Stimulated activated CD4-positive, alpha-beta T cell treated with anti-CD3 and anti-CD28 coated beads, Interleukin-4, amount 100 ng/mL, for 1 hour (primary cell): ENCODE data around the gene FXYD6.
A peak's percentile ranks its signal among the peaks of the same experiment; 100 is the strongest.

Source experiments
- DNase-seq: peaks from one replicate; pipeline ENCODE4 v3.0.0-alpha.2; 2020

FXYD6 gene

DNA sequence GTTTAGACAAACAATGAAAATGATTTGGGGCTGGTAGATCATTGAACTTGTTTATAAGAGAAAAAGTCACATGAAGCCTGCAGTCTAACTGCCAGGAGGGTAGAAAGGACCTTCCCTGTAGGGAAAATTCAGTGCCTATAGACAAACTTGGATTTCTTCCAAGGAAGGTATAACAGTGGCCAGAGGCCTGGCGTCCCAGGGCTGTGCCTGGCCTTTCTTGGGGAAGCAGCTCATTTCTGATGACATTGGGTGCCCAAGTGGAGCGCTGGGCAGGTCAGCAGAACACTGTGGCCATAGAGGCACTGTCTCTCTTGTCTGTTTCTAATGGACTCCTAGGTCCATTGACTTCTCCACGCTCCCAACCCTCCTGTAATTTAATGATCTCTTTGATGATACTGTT is 6.6 kb upstream of the FXYD6 start:
- DNase-seq: no peak

DNA sequence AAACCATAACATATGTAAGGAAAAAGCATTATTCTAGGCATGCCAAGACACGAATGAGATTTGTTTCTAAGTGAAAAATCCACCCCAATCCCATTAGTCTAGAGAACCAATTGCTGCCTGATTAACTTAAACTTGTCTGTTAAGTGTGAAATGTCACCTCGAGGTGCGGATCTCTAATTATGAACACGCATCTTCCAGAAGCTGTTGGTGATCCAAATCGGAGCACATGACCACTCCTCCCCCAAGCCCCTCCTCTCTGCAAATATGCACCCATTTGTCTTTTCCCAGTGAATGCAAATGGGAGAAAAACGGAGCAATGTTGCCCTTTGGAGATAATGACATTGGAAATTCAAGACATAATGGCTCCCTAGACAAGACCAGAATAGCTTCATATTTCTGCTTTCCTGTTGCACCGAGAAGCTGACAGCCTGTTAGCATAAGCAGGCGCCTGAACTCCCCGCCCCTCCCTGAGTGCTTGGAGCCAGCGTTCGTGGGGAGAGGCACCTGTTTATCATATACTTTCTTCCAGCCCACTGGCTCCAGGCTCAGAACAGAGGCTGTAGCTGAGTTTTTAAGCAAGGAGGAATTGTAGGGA is 6.0 kb upstream of the FXYD6 start:
- DNase-seq: no peak

DNA sequence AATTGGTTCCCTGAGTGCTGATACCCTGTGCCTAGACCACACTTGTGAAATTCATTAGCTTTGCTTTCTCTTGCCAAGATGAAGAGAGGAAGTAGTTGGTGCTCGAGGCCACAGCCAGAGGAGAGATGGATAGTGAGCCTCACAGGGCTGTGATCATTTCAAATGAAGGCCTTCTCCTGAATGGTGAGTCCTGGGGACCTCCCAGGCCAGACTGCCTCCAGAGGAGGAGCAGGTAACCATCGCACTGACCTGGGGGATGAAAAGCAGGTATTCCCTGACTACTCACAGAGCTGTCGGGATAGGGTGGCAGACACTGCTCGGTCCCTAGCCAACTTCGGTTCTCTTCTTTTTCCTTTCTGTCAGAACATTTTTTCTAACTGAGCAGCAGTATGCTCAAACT is 4.8 kb upstream of the FXYD6 start:
- no peak for DNase-seq

DNA sequence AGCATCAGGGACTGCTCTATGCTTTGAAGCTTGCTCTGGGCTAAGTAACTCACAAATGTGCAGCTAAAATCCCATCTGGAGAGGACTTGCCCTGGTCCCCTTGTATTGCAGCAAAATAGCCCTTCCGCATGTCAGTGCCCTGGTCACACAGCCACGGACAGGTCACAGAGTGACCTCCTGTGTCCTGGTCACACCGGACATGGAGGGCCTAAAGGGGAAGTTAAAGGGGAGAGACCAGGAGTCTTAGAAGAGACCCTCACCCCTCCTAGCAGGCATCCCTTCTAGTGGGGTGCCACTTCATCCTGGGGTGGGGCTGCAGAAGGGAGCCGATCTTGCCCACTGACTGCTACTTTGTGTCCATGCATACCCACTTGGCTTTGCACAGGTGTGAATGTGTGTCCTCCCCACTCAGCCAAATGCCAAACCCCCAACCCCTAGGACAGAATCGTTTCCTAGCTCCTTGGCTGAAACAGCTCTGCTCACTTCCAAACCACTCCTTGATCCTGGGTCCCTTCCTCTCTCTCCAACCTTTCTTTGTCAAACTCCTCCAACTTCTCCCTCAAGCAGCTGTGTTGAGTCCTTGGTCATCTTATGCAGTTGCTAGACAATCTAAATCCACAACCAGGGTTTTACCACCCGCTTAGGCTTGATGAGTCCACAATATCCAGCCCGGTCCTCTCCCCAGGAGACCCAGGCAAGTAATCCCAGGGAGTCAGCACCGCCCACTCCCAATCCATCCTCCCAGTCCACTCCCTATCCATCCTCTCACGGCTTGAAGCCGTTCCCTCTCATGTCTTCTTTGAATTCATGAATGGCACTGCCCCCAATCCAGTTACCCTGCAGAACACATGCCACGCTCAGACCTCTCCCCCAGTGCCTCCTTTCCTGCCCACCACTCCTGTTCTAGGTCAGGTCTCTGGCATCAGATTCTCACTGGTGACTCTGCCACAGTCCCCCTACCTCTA is 3.3 kb upstream of the FXYD6 start:
- no peak for DNase-seq

DNA sequence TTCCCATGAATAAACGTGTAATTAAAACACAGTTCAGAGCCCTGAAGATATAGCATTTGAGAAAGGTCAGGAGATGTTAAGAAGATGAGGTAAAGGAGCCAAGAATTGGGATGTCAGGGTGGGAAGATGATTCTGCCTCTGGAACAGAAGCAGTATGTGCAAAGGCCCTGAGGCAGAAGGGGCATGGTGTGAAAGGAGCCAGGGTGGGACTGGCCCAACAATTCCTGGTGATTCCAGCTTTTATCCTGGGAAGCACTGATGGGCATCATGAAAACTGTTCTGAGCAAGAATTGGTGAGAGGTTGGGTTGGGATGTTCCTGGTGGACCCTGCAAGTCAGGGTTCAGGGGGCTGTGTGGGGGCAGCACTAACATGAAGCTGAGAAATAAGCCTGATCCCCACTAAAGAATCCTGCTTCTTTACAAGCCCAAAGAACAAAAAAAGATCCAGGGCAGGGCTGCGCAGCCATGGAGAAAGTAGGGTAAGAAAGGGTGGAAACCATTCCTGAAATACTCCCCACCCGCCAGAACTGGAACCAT is 2.5 kb upstream of the FXYD6 start:
- no peak for DNase-seq

DNA sequence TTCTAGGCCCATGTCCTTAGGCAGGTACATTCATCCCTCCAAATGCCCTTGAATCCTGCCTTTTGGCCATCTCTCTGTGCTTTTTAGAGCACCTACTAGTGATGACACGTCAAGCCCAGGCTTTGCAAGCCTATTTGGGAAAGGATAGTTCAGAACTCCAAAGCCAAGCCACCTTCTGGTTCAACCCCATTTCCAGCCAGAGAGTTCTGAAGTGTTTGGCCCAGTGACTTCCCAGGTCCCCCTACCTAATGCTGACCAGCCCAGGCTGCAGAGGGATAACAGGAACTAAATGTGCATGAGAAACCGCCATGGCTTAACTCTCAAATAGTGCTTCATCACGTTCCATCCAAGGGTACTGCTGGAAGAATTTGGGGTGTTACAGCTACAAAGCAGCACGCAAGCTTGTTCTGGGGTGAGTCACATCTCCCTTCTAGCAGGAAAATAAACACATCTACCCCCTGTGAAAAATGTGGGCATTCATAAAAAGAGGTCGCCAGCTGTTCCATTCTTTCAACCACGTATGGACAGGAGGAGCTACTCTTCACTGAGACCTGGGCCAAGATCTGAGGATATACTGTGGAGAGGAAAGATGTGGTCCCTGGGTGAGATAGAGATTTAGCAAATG is 2.0 kb upstream of the FXYD6 start:
- DNase-seq: no peak

DNA sequence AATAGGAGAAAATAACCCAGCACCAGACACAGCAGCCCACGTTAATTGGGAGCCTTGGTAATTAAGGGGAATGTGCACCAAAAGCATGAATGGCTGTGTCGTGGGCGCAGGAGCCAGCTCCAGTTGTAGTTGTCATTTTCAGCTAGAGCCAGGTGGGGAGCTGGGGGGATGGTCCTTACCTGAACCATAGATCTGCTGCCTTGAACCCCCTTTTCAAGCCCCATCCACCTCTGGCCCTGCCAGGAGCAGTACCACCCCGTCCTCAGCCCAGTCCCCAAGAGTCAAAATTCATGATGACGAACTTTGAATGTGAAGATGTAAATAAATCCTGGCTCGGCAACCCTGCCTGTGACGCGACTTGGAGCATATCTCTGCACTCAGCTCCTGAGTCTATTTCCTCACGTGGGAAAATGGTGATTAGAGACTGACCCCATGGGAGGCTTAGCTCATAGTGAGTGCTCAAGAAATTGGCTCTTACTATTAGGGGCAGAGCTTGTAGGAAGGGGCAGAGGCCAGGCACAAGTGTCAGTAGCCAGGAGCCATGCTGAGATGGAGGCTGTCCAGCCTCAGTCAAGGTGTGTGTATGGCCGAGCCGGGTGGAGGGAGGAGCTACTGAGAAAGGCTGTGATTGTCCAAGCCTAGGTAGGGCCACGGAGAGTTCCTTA is 794 bp upstream of the FXYD6 start:
- no peak for DNase-seq

DNA sequence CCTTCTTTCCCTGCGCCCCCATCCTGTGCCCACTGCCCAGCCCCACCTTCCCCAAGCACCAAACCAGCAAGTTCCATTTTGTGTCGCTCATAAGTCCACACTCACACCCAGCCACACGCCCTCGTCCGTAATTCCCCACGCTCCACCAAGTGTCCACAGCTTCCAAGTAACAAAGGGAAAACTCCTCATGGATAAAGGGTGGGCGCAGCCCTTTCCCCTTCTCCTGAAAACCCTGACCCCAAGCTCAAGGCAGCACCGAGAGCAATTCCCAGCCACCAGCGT is 458 bp downstream of the FXYD6 start:
- DNase-seq: no peak

DNA sequence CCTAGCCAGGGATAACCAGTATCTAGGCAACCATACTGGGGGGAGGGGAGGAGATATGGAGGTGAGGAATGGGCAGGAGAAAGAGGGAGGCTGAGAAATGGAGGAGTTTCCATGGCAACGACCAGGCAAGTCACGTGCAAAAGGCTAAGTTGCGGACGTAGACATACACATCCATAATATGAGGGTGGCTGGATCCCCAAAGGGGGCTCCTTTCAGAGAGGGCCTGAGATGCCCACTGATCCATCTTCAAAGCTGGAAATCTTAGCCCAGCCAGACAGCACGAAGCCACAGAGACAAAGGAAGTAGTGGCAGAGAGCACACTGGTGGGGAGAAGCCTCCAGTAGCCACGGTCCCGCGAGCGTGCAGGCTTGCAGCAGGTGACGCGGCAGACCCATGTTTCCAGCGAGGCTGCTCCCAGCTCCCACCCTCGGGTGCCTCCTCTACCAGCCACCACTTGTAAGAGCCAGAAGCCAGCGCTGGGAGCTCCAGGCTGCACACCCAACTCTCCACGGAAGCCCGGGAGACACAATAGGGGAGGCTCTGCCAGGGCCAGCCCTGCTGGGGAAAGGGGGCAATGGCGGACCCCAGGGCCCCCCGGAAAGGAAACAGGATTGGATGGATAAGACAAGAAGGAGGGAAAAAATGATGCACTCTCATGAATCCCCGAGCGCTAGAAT is 938 bp downstream of the FXYD6 start:
- DNase-seq: peak; percentile 28

DNA sequence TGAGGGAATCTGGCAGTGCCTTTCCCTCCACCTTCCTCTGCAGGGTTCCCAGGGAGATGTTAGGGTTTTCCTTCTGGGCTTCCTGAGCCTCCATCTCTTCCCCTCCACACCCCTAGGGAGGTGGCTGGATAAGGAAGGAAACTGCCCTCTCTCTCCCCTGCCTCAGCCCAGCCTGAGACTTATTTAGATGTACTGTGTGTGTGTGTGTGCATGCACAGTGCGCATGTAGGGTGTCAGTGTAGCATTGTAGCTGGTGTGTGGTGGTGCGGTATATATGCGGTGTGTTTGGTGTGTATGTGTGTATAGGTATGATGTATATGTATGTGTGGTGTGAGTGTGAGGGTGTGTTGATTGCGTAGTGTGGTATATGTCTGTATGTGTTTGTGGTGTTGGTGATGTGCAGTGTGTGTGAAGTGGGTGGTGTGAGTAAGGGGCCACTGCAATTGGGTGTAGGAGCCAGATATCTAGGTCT is 1.5 kb downstream of the FXYD6 start:
- DNase-seq: no peak

DNA sequence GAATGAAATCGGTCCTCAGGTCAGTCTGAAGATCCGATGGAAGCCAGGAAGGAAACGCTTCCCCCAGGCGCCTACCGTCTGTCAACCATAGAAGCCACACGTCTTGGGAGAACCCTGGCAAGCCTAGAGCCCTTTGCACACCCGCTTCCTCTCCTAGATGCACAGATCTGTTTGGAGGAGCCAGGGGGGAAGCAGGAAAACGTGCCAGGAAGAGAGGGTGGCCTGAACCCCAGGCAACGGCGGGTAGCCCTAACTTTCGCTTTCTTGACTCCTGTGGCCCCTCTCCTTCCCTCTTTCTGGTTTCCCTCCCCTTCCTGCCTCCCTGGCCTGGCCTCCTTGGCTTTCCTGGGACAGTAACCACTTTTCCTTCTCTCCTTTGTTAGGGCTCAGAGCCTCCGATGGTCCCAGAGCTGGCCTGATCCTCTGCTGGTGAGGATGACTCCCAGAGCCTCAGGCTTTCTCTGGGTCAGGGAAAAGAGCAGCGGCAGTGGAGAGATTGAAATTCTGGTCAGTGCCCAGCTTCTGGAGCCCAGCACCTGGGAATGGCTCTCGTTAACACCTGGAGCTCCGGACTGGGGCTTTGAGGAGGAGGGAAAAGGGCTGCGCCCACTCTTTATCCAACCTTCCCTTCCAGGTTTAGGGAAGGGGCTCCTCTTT is 2.1 kb downstream of the FXYD6 start:
- no peak for DNase-seq

DNA sequence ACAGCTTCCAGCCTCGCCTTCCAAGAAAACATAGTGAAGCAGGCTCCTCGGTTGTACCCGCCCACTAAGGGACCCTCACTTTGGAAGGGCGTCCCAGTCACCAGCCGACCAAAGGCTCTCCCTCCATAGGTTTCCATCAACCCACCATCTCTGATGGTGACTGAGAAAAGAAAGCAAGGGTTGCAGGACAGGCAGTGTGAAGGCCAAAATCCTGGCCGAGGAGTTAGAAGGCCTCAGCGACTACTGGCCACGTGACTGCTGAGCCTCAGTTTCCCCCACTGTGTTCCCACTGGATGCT is 2.7 kb downstream of the FXYD6 start:
- no peak for DNase-seq

DNA sequence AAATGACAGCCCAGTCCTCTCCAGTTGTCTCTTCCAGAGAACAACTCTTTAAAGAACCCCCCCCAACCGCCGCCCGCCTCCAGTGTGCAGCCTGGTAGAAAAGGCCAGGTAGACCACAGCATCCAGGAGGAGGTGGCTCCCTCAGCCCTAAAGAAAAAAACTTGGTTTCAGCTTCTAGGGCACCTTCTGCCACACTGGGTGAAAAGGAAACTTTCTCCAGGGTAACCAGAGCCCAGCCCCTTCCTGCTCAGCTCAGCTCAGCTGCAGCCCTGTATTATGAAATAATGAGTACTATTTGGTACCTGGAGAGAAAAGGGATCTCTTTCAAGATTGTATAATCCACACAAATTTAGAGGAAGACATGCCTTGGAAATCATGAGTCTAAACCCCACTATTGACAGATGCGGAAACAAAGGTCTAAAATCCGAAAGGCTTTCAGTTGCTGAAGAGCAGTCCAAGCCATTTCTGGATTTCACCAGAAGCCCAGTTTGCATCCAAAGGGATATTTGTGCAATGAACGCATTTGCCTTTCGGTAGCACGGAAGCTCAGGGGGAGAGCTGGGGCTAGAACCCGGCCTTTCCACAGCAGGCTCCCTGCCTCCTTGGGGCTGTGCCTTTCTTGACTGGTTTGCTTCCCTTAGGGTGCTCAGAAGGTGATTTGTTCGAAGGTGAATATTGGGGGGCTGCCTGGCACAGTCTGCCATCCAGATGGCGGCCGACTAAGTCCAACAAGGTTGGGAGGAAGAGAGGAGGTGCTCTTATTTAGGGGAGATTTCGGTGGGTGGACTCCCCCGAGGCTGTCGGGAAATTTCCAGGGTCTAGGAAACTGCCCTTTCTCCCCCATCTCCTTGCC is 3.3 kb downstream of the FXYD6 start:
- no peak for DNase-seq

DNA sequence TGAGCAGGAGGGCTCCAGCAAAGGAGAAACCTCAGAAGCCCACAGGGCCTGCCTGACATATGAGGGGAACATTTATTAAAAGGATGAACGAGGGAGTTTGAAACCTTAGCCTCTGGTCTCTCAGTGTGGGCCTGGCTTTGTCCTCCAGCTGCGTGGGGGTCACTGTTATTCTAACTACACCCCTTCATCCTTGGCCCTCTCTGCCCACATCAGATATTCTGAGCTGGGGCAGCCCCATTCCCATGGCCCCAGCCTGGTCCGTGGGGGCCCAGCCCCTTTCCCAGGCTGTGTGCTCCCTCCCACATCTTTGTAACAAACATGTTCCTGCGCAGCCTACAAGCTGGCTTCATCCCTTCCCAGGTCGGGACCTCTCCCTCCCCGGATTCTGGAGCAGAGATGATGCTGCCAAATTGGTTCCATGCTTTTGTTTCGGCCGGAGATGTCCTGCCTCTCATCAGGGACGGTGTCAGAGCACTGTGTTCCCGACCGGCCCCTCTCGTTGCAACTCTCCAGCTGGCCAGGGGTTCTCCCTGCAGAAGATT is 4.0 kb downstream of the FXYD6 start:
- DNase-seq: no peak

DNA sequence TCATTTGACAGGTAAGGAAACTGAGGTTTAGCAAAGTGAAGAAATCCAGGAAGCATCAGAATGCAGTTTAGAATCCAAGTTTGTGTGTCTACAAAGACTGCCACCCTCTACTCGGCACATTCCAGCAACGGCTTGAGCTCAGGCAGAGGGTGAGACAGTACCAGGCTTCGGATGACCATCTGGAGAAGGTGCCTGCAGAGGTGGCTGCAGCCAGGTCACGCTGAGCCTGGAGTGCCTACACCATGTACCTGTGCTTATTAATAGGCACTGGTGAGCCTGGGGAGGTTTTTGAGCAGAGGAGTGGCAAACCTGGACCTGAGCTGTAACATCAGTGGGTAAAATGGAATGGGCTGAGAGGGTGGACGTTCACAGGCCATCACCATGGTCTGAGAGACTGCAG is 4.7 kb downstream of the FXYD6 start:
- no peak for DNase-seq

DNA sequence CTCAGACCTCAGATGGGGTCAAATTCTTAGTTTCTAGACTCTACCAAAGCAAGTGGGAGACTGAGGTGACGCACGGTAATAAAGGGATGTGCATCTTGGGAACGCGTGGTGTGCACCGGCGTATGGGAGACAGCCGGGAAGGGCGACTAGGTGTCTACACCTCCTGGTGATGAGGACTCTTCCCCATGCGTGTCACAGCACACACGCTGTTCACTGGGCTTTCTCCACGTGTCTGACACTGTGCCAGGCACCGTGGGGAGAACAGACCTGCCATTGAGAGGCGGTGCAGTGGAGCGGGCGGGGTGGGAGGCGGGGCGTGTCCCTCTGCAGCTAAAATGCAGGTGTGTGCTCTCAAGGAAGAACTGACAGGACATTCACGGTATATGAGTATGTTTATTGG is 5.3 kb downstream of the FXYD6 start:
- DNase-seq: no peak

DNA sequence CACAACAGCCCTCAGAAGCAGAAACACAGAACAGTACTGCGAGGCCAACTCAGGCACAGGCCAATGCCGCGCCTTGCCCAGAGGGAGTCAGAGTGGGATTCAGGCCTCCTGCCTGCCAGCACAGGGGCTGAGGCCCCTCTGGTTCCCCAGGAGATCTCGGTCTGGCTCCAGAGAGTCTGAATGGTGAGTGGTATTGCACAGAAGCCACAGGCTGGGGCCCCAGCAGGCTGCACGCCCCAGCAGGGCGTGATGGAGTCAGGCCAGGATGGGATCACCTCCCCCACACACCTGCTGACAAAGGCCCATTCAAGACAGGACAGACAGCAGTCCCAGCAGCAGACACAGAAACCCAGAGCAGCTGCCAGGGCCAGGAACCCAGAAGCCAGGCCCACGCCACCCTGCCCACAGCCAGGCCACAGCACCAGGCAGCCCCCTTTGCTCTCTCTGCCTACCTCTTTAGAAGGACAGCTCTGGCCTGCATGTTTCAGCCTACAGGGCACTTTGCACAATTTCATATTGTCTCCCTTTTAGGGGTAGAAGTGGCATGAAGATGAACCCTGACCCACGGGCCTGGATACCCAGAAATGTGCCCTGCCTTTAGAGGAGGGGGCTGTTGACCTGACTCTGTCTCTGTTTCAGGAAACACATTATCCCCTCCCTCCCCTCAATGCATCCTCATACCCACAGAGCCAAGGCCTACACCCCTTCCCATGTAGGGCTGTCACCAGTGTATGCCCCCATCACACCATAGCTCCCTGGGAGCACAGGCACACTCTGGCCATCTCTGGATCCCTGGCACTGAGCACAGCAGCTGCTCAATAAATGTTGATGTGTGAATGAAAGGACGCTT is 6.1 kb downstream of the FXYD6 start:
- no peak for DNase-seq

DNA sequence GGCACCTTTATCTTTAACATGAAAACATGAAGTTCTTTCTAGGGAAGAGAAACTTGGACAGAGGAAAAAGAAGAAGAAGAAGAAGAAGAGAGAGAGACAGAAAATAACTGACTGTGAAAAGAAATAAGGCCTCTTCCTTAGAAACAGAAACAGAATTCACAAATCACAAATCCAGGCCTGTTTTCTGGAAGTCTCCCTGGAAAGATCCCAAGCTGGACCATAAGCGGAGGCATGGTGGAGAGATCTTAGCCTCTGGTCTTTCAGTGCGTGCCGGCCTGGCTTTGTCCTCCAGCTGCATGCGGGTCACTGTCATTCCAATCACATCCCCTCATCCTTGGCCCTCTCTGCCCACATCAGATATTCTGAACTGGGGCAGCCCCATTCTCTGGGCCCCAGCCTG is 6.9 kb downstream of the FXYD6 start:
- no peak for DNase-seq

DNA sequence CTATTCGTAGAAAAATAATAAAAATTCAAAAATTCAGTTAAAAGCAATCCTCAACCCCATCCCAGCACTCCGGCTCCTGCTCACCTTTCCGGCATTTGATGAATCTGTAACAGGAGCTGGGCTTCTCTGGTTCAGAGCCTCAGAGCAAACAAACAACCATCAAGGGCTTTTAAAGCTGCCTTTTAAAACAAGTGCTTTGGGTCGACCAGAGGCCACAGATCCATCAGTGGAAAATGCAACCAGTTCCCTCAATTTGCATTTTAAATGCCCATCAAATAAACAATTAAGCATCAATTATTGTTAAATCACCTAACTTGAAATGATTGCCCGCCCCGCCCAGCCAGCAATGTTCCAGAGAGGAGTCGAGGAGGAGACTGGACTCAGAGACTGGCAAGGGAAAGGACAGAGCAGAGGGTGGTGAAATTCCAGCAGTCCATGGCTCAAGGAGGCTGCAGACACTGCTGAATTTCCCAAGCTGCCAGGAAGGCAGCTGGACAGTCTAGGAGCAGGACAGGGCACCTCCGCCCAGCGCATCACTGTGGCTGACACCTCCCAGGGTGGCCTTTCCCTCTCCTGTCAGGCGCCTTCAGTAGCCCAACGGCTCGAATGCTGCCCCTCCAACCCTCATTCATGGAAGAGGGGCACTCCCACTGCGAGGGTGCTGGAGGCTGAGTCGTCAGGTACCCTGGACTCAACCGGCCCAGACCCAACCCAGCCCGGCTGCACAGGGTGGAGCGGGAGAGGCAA is 7.5 kb downstream of the FXYD6 start:
- DNase-seq: no peak
